HepG2 (cell line): ENCODE data around the gene IFNLR1. TPM values are rescaled to one million over a fixed set of nuclear protein-coding genes. Genes with fewer than 3 reads are reported as not detected.

ENCODE experiments used
- ARID5B ChIP-seq: IDR thresholded peaks from 2 replicates; pipeline ENCODE4 v1.4.0; 2020; ENCODE audit warnings: mild to moderate bottlenecking, missing genetic modification reagents
- ATF2 ChIP-seq: sonication (generic); formaldehyde crosslinking; IDR thresholded peaks from 2 replicates; pipeline ENCODE4 v1.4.0; 2020; ENCODE audit warnings: missing genetic modification reagents
- BHLHE40 ChIP-seq: IDR thresholded peaks from 2 replicates; pipeline ENCODE4 v1.6.1; 2011; ENCODE audit warnings: low read length, improper control_type of control experiment
- CENPX ChIP-seq: sonication (generic); formaldehyde crosslinking; IDR thresholded peaks from 2 replicates; pipeline ENCODE4 v1.9.0; 2021; ENCODE audit warnings: mild to moderate bottlenecking, missing genetic modification reagents, moderate library complexity
- HDAC1 ChIP-seq: sonication (generic); formaldehyde crosslinking; IDR thresholded peaks from 2 replicates; pipeline ENCODE4 v1.5.1; 2020; ENCODE audit warnings: mild to moderate bottlenecking, missing genetic modification reagents
- HDAC6 ChIP-seq: fragments of 200-600 bp; sonication (generic); IDR thresholded peaks from 2 replicates; pipeline ENCODE4 v1.7.0; 2017; ENCODE audit warnings: mild to moderate bottlenecking, antibody characterized with exemption, low read length, low read depth
- HOXA3 ChIP-seq: sonication (generic); formaldehyde crosslinking; IDR thresholded peaks from 2 replicates; pipeline ENCODE4 v1.5.0; 2020; ENCODE audit warnings: missing genetic modification reagents
- KDM6A ChIP-seq: IDR thresholded peaks from 2 replicates; pipeline ENCODE4 v1.6.1; 2016; ENCODE audit warnings: low read depth
- KLF9 ChIP-seq: IDR thresholded peaks from 2 replicates; pipeline ENCODE4 v1.6.1; 2016; ENCODE audit warnings: low read depth
- KMT2B ChIP-seq: IDR thresholded peaks from 2 replicates; pipeline ENCODE4 v1.6.1; 2016; ENCODE audit warnings: missing genetic modification reagents, missing compliant biosample characterization
- MTF2 ChIP-seq: sonication (generic); formaldehyde crosslinking; IDR thresholded peaks from 2 replicates; pipeline ENCODE4 v1.5.0; 2020; ENCODE audit warnings: missing genetic modification reagents, borderline replicate concordance
- PHF21A ChIP-seq: sonication (generic); formaldehyde crosslinking; IDR thresholded peaks from 2 replicates; pipeline ENCODE4 v1.5.0; 2020; ENCODE audit warnings: mild to moderate bottlenecking, missing genetic modification reagents
- SOX5 ChIP-seq: IDR thresholded peaks from 2 replicates; pipeline ENCODE4 v1.6.1; 2016; ENCODE audit warnings: borderline replicate concordance
- SP4 ChIP-seq: sonication (generic); formaldehyde crosslinking; IDR thresholded peaks from 2 replicates; pipeline ENCODE4 v1.8.1; 2023; ENCODE audit warnings: mild to moderate bottlenecking, missing genetic modification reagents
- TEAD3 ChIP-seq: optimal IDR thresholded peaks from 2 replicates; pipeline ENCODE3; 2016; ENCODE audit warnings: borderline replicate concordance
- ZNF414 ChIP-seq: sonication (generic); formaldehyde crosslinking; IDR thresholded peaks from 2 replicates; pipeline ENCODE4 v1.5.0; 2020; ENCODE audit warnings: missing genetic modification reagents
- ZNF607 ChIP-seq: sonication (generic); formaldehyde crosslinking; IDR thresholded peaks from 2 replicates; pipeline ENCODE4 v1.5.1; 2020; ENCODE audit warnings: missing genetic modification reagents, mild to moderate bottlenecking, borderline replicate concordance
- ZNF609 ChIP-seq: sonication (generic); formaldehyde crosslinking; IDR thresholded peaks from 2 replicates; pipeline ENCODE4 v1.4.0; 2020; ENCODE audit warnings: mild to moderate bottlenecking, missing genetic modification reagents, borderline replicate concordance
- ZNF670 ChIP-seq: sonication (generic); formaldehyde crosslinking; IDR thresholded peaks from 2 replicates; pipeline ENCODE4 v1.8.0; 2022; ENCODE audit warnings: mild to moderate bottlenecking, missing genetic modification reagents, borderline replicate concordance
- polyA plus RNA-seq, 8 experiments: library from polyadenylated mRNA; depleted of rRNA in 3 of 8; stranded (reverse) in 7 of 8; unstranded in 1 of 8; fragments of >200 nt; fragmentation: Illumina TruSeq in 4 of 8; extraction: Trizol in 4 of 8; gene quantifications; 2 replicates each; pipeline versions ENCODE4 v1.2.1 to v1.2.3, GENCODE V29; 2011 to 2016; ENCODE audit warnings: low read depth in 4 of 8, missing spikeins in 1 of 8, mixed read lengths in 1 of 8; ENCODE audit not compliant: insufficient read depth in 1 of 8
- total RNA-seq, 5 experiments: library from RNA; depleted of rRNA; stranded (reverse); fragments of >200 nt; fragmentation: Illumina TruSeq; extraction: Trizol; gene quantifications; 2 replicates each; pipeline ENCODE4 v1.2.3, GENCODE V29; 2016; ENCODE audit warnings: low read depth in 1 of 5

The IFNLR1 gene
- total and polyA plus RNA-seq, 2 of the 13 experiments (the other 11 are each of a cell fraction or from before 2014, with no cell fraction given), result 3.8 to 8.5 TPM

- TF ChIP-seq ARID5B (0 out of 2 replicates have a peak, but pooled peaks have one; percentile 33), ZNF670 (CRISPR knock-in tag) (no peak), ZNF609 (CRISPR knock-in tag) (no peak), ZNF607 (CRISPR knock-in tag) (0 out of 2 replicates have a peak, but pooled peaks have one; percentile 37), MTF2 (CRISPR knock-in tag) (peak; percentile 28; the same call in 1 of the 2 replicates), BHLHE40 (no peak), KDM6A (CRISPR knock-in tag) (no peak), SP4 (peak; percentile 26; the same call in 1 of the 2 replicates), PHF21A (peak; percentile 34; the same call in 1 of the 2 replicates), KLF9 (CRISPR knock-in tag) (no peak), ATF2 (CRISPR knock-in tag) (0 out of 2 replicates have a peak, but pooled peaks have one; percentile 18), KMT2B (CRISPR knock-in tag) (0 out of 2 replicates have a peak, but pooled peaks have one; percentile 38), HOXA3 (peak; percentile 46), TEAD3 (peak; percentile 7), ZNF414 (CRISPR knock-in tag) (0 out of 2 replicates have a peak, but pooled peaks have one; percentile 10), SOX5 (CRISPR knock-in tag) (no peak), HDAC1 (no peak), CENPX (CRISPR knock-in tag) (no peak), HDAC6 (no peak)
Observed at GRCh38 chr1:24111996-24112779, 74.9 kb downstream of the IFNLR1 start, which contains the start of gene MYOM3 (continued).
